HepG2 (cell line): ENCODE data around the gene ACAT2. TPM values are rescaled to one million over a fixed set of nuclear protein-coding genes. Genes with fewer than 3 reads are reported as not detected.
A peak's percentile ranks its signal among the peaks of the same experiment; 100 is the strongest.

ENCODE experiments used
- BORCS8-MEF2B ChIP-seq: sonication (generic); formaldehyde crosslinking; IDR thresholded peaks from 2 replicates; pipeline ENCODE4 v1.8.0; 2022; ENCODE audit warnings: mild to moderate bottlenecking, missing genetic modification reagents
- CREM ChIP-seq, 2 experiments: sonication (generic) in 1 of 2; formaldehyde crosslinking in 1 of 2; IDR thresholded peaks; 2 replicates each; pipeline versions ENCODE4 v1.4.0 to v1.6.1; 2016 to 2020; ENCODE audit warnings: antibody characterized with exemption in 1 of 2, mild to moderate bottlenecking in 1 of 2, missing genetic modification reagents in 1 of 2
- EED ChIP-seq: sonication (generic); formaldehyde crosslinking; IDR thresholded peaks from 2 replicates; pipeline ENCODE4 v1.5.0; 2020; ENCODE audit warnings: mild to moderate bottlenecking, missing genetic modification reagents
- FOXC1 ChIP-seq: sonication (generic); formaldehyde crosslinking; IDR thresholded peaks from 2 replicates; pipeline ENCODE4 v1.8.0; 2022; ENCODE audit warnings: mild to moderate bottlenecking, missing genetic modification reagents, borderline replicate concordance
- HOMEZ ChIP-seq: IDR thresholded peaks from 2 replicates; pipeline ENCODE4 v1.6.1; 2016; ENCODE audit warnings: low read depth
- KLF9 ChIP-seq: IDR thresholded peaks from 2 replicates; pipeline ENCODE4 v1.6.1; 2016; ENCODE audit warnings: low read depth
- NFE2L2 ChIP-seq: fragments of 150-350 bp; IDR thresholded peaks from 2 replicates; pipeline ENCODE4 v1.6.1; 2014; ENCODE audit warnings: low read length
- RXRB ChIP-seq: IDR thresholded peaks from 2 replicates; pipeline ENCODE4 v1.6.1; 2016; ENCODE audit warnings: borderline replicate concordance, missing genetic modification reagents, missing compliant biosample characterization
- SMAD1 ChIP-seq: sonication (generic); formaldehyde crosslinking; IDR thresholded peaks from 2 replicates; pipeline ENCODE4 v1.4.0; 2020; ENCODE audit warnings: missing genetic modification reagents, low read depth, mild to moderate bottlenecking, borderline replicate concordance
- SMAD9 ChIP-seq: sonication (generic); formaldehyde crosslinking; IDR thresholded peaks from 2 replicates; pipeline ENCODE4 v1.5.1; 2020; ENCODE audit warnings: mild to moderate bottlenecking, missing genetic modification reagents
- TBP ChIP-seq: sonication (generic); formaldehyde crosslinking; IDR thresholded peaks from 2 replicates; pipeline ENCODE4 v1.5.0; 2020; ENCODE audit warnings: missing genetic modification reagents
- THAP11 ChIP-seq: IDR thresholded peaks from 2 replicates; pipeline ENCODE4 v1.6.1; 2016; ENCODE audit warnings: missing biosample characterization, missing genetic modification reagents
- ZBTB2 ChIP-seq: sonication (generic); formaldehyde crosslinking; IDR thresholded peaks from 2 replicates; pipeline ENCODE4 v1.8.0; 2022; ENCODE audit warnings: low read depth, missing genetic modification reagents
- ZBTB20 ChIP-seq: sonication (generic); formaldehyde crosslinking; IDR thresholded peaks from 2 replicates; pipeline ENCODE4 v1.8.1; 2023; ENCODE audit warnings: missing genetic modification reagents, low read depth, mild to moderate bottlenecking, borderline replicate concordance
- ZBTB26 ChIP-seq: IDR thresholded peaks from 2 replicates; pipeline ENCODE4 v1.6.1; 2016; ENCODE audit warnings: missing compliant biosample characterization, missing genetic modification reagents, borderline replicate concordance
- ZFP90 ChIP-seq: sonication (generic); formaldehyde crosslinking; IDR thresholded peaks from 2 replicates; pipeline ENCODE4 v1.8.0; 2022; ENCODE audit warnings: missing genetic modification reagents, mild to moderate bottlenecking, inconsistent platforms, borderline replicate concordance
- ZNF101 ChIP-seq: sonication (generic); formaldehyde crosslinking; IDR thresholded peaks from 2 replicates; pipeline ENCODE4 v1.4.0; 2020; ENCODE audit warnings: mild to moderate bottlenecking, low read depth, missing genetic modification reagents, borderline replicate concordance
- ZNF18 ChIP-seq: sonication (generic); formaldehyde crosslinking; IDR thresholded peaks from 2 replicates; pipeline ENCODE4 v1.8.0; 2022; ENCODE audit warnings: mild to moderate bottlenecking, missing genetic modification reagents; ENCODE audit not compliant: insufficient replicate concordance
- ZNF280B ChIP-seq: sonication (generic); formaldehyde crosslinking; IDR thresholded peaks from 2 replicates; pipeline ENCODE4 v1.5.0; 2020; ENCODE audit warnings: missing genetic modification reagents, mild to moderate bottlenecking, borderline replicate concordance
- ZNF33A ChIP-seq: sonication (generic); formaldehyde crosslinking; IDR thresholded peaks from 2 replicates; pipeline ENCODE4 v1.5.1; 2020; ENCODE audit warnings: missing genetic modification reagents, mild to moderate bottlenecking, moderate library complexity, borderline replicate concordance
- ZNF644 ChIP-seq: IDR thresholded peaks from 2 replicates; pipeline ENCODE4 v1.6.1; 2016; ENCODE audit warnings: low read depth
- polyA plus RNA-seq, 8 experiments: library from polyadenylated mRNA; depleted of rRNA in 3 of 8; stranded (reverse) in 7 of 8; unstranded in 1 of 8; fragments of >200 nt; fragmentation: Illumina TruSeq in 4 of 8; extraction: Trizol in 4 of 8; gene quantifications; 2 replicates each; pipeline versions ENCODE4 v1.2.1 to v1.2.3, GENCODE V29; 2011 to 2016; ENCODE audit warnings: low read depth in 4 of 8, missing spikeins in 1 of 8, mixed read lengths in 1 of 8; ENCODE audit not compliant: insufficient read depth in 1 of 8
- total RNA-seq, 5 experiments: library from RNA; depleted of rRNA; stranded (reverse); fragments of >200 nt; fragmentation: Illumina TruSeq; extraction: Trizol; gene quantifications; 2 replicates each; pipeline ENCODE4 v1.2.3, GENCODE V29; 2016; ENCODE audit warnings: low read depth in 1 of 5

The ACAT2 gene
- total and polyA plus RNA-seq, 2 of the 13 experiments (the other 11 are each of a cell fraction or from before 2014, with no cell fraction given), result 121 to 534 TPM

GRCh38 chr6:159726918-159727716 lies 34.7 kb upstream of the ACAT2 start, which contains the start of gene WTAP (continued):
- TF ChIP-seq ZFP90 (CRISPR knock-in tag) (peak; percentile 99), BORCS8-MEF2B (CRISPR knock-in tag) (peak; percentile 98), THAP11 (CRISPR knock-in tag) (peak; percentile 95), TBP (CRISPR knock-in tag) (no peak), KLF9 (CRISPR knock-in tag) (peak; percentile 93; the same call in 1 of the 2 replicates), CREM (IDR thresholded peaks at IDR 0.05) (peak; percentile 94), CREM (CRISPR knock-in tag; IDR thresholded peaks at IDR 0.05) (peak; percentile 66; the same call in 1 of the 2 replicates), ZBTB20 (CRISPR knock-in tag) (peak; percentile 96), ZNF644 (CRISPR knock-in tag) (peak; percentile 34; the same call in 1 of the 2 replicates), FOXC1 (CRISPR knock-in tag) (peak; percentile 99), ZNF18 (CRISPR knock-in tag) (peak; percentile 90), ZNF101 (CRISPR knock-in tag) (0 out of 2 replicates have a peak, but pooled peaks have one; percentile 19), ZNF33A (CRISPR knock-in tag) (peak; percentile 96; the same call in 1 of the 2 replicates), HOMEZ (CRISPR knock-in tag) (peak; percentile 99), NFE2L2 (no peak), SMAD9 (CRISPR knock-in tag) (no peak; the same call in 1 of the 2 replicates), RXRB (peak; percentile 92), EED (CRISPR knock-in tag) (peak; percentile 99), ZBTB2 (CRISPR knock-in tag) (peak; percentile 94), ZBTB26 (CRISPR knock-in tag) (peak; percentile 97), ZNF280B (peak; percentile 99), SMAD1 (peak; percentile 94)
